Pancreas (tissue), 10 donors: ENCODE data around the gene NAGLU. TPM values are rescaled to one million over a fixed set of nuclear protein-coding genes. Genes with fewer than 3 reads are reported as not detected.

Experiments
- ATAC-seq, 4 donors: fragments of 200-7000 bp; cut with Tn5 transposase; one replicate each; pipeline versions ENCODE4 v1.8.0 to v1.9.1; 2020; ENCODE audit warnings: mild to moderate bottlenecking in 4 of 4, moderate library complexity in 4 of 4
- DNase-seq, 6 donors: peaks; one replicate each; pipeline ENCODE4 v3.0.0-alpha.2; 2020
- FAIRE-seq: peaks from 2 replicates; lab custom pipeline; 2012; peaks lifted over from hg19 to GRCh38; lab: Jason Lieb, UNC
- H3K27ac ChIP-seq, 4 donors: fragments of 200-600 bp; sonication (generic); 1 replicate in 3 of 4; 2 replicates in 1 of 4; pipeline versions ENCODE4 v1.5.0 to v1.8.0; 2020
- H3K27me3 ChIP-seq, 4 donors: fragments of 200-600 bp; one replicate each; pipeline ENCODE4 v1.8.0; 2021
- H3K36me3 ChIP-seq, 3 donors: fragments of 200-600 bp; sonication (generic) in 1 of 3; one replicate each; pipeline versions ENCODE4 v1.5.0 to v1.8.0; 2020 to 2021
- H3K4me1 ChIP-seq, 3 donors: fragments of 200-600 bp; one replicate each; pipeline ENCODE4 v1.8.0; 2021
- H3K4me3 ChIP-seq, 4 donors: fragments of 200-600 bp; sonication (generic) in 2 of 4; one replicate each; pipeline versions ENCODE4 v1.5.0 to v1.8.0; 2020 to 2021
- H3K9me3 ChIP-seq, 4 donors: fragments of 200-600 bp; one replicate each; pipeline ENCODE4 v1.8.0; 2021
- CTCF ChIP-seq, 4 donors: fragments of 200-600 bp; sonication (generic) in 3 of 4; IDR thresholded peaks; one replicate each; pipeline versions ENCODE4 v1.5.0 to v1.8.0; 2021; ENCODE audit warnings: antibody characterized with exemption in 4 of 4
- WGBS, 2 donors: extraction: QIAGEN DNeasy Blood & Tissue Kit; methylation state at CpG; one replicate each; pipeline ENCODE4 v1.1.7; 2013; 5-methylcytosine and 5-hydroxymethylcytosine counted together
- intact Hi-C, 3 donors: fragments of 100-400 bp; cut with DNase I; formaldehyde crosslinking; loops; one replicate each; pipeline versions ENCODE4 v1.11.1 to v1.14.2; 2022
- polyA plus RNA-seq, 2 donors: library from polyadenylated mRNA; stranded (reverse); fragments of 200-250 nt; gene quantifications; one replicate each; pipeline ENCODE4 v1.2.3, GENCODE V29; 2013
- total RNA-seq, 6 donors: library from RNA; stranded (reverse); fragmentation: NEBNext Ultra II Directional in 4 of 6; extraction: Animal tissue kit (Norgen Biotek cat#: 25700) in 4 of 6; gene quantifications; one replicate each; pipeline versions ENCODE4 v1.2.1 to v1.2.4, GENCODE V29; 2021 to 2023
- donor health status: healthy with polysubstance abuse.
- donor health status: DM: no; HTN: no; CAD: no; lungs with moderate emphysema.
- donor health status: DM: no; HTN: no; CAD: no.
- donor health status: control.
- donor health status: control.
- donor health status: Bipolar disorder and iron deficiency.
- donor health status: DM: yes; HTN: yes; CAD: no.
- donor health status: DM: no; HTN: no; CAD: no.
- donor health status: DM: no; HTN: no; CAD: no.
- donor health status: DM: yes; HTN: yes; CAD: no.

NAGLU gene
- total and polyA plus RNA-seq, 8 donors = 17.6 to 52.6 (median 28.9) TPM

- ATAC-seq (no peak), DNase-seq (no peak), FAIRE-seq (no peak)
- Histone ChIP-seq H3K27me3 (no peaks in the 10 kb centered on the region), H3K9me3 (no peaks in the 10 kb centered on the region), H3K4me1 (peaks cover 0 to 23% (median 8%) of the 10 kb centered on the region in 3 donors), H3K4me3 (peak overlapping the region; percentile 76 to 93 (median 86)), H3K36me3 (peaks cover 0 to 19% (median 10%) of the 10 kb centered on the region in 3 donors), H3K27ac (peak overlapping the region; percentile 69 to 81 (median 76))
- TF ChIP-seq CTCF (IDR thresholded peaks at IDR 0.05) = no peak
- intact Hi-C loops = no loop called here
- 26 to 27% methylated on average over 14 of the region's 14 CpGs for WGBS, 2 donors
These were observed 27.1 kb downstream of the NAGLU start for GRCh38 chr17:42563143-42563509.

- Histone ChIP-seq H3K27ac (peak overlapping the region in 3 of 4 donors; percentile 74 to 81 (median 79)), H3K4me1 (peaks cover 0 to 26% (median 8%) of the 10 kb centered on the region in 3 donors), H3K36me3 (peaks cover 0 to 19% (median 10%) of the 10 kb centered on the region in 3 donors), H3K27me3 (no peaks in the 10 kb centered on the region), H3K4me3 (peak overlapping the region in 3 of 4 donors; percentile 76 to 93 (median 88)), H3K9me3 (no peaks in the 10 kb centered on the region)
- intact Hi-C loops = no loop called here
- ATAC-seq (peak in 1 of 4 donors; percentile 1), FAIRE-seq (no peak), DNase-seq (peak in 3 of 6 donors; percentile 39 to 68 (median 58))
- 0 to 10% methylated on average over 1 of the region's 1 CpG for WGBS, 2 donors
- TF ChIP-seq CTCF (IDR thresholded peaks at IDR 0.05) = no peak
These were observed 27.5 kb downstream of the NAGLU start for GRCh38 chr17:42563543-42563942.

GRCh38 chr17:42563950-42564349 lies 27.9 kb downstream of the NAGLU start:
- Histone ChIP-seq H3K4me3 (peak overlapping the region in 3 of 4 donors; percentile 76 to 93 (median 88)), H3K36me3 (peaks cover 0 to 23% (median 10%) of the 10 kb centered on the region in 3 donors), H3K9me3 (no peaks in the 10 kb centered on the region), H3K27me3 (no peaks in the 10 kb centered on the region), H3K4me1 (peaks cover 0 to 26% (median 8%) of the 10 kb centered on the region in 3 donors), H3K27ac (peak overlapping the region in 1 of 4 donors; percentile 74)
- TF ChIP-seq CTCF (IDR thresholded peaks at IDR 0.05) = no peak
- no peak for ATAC-seq
- no peak for FAIRE-seq
- peak in 1 of 6 donors; percentile 57 for DNase-seq
- WGBS, 2 donors = 66 to 70% methylated on average over 8 to 9 of the region's 9 CpGs
- intact Hi-C loops = no loop called here

GRCh38 chr17:42564815-42565522 lies 28.9 kb downstream of the NAGLU start:
- Histone ChIP-seq H3K36me3 (peaks cover 0 to 33% (median 15%) of the 10 kb centered on the region in 3 donors), H3K27ac (no peak overlapping the region), H3K4me1 (peaks cover 0 to 26% (median 8%) of the 10 kb centered on the region in 3 donors), H3K9me3 (no peaks in the 10 kb centered on the region), H3K4me3 (no peak overlapping the region), H3K27me3 (no peaks in the 10 kb centered on the region)
- FAIRE-seq = no peak
- no peak for ATAC-seq
- DNase-seq = peak in 1 of 6 donors; percentile 39
- intact Hi-C loops = no loop called here
- no peak for TF ChIP-seq CTCF (IDR thresholded peaks at IDR 0.05)
- 83 to 88% methylated on average over 15 of the region's 15 CpGs for WGBS, 2 donors
